NCI-H146 (cell line): ENCODE measurements around the gene NFYC.

Experiments
- DNase-seq: peaks from one replicate; lab custom pipeline; 2025; lab: John Stamatoyannopoulos, UW

Gene NFYC

DNA sequence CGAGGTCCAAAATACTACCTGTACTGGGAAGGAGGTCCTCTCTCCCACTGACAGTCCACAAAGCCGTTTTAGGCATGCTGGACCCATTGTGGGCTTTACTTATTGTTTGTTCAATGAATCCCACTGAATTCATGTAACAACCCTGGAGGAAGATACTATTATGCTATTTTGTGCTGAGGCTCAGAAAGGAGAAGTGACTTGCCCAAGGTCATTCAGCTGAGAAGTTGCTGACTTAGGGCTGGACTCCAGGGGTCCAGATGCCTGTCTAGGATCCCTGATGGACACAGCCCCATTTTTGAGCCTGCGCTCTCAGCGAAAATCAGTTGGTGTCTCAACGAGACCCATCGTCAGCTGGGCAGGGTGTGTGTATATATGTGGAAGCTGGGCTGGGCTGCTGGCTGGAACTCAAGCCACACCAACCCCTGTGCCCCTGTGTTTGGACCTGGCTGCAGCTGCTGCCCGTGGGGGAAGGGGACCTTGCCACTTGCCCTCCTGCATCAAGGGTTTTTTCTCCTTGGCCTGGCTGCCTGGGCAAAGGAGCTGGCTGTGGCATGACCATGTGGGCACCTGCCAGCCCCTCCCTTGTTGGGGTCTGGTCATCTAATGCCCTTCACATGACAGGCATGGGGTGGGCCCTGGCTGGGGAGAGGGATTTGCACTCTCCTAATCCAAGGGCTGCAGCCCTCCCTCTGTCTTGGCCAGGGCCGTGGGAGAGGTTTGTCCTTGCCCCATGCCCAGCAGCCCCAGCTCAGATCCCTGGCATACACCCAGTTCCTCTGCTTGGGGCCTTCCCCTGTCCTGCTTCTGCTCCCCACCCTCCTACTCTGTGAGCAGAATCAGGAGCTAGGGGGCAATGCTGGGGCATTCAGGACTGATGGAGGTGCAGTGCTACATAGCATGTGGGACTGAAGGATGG lies 107.1 kb downstream of the NFYC start:
- no peak for DNase-seq

DNA sequence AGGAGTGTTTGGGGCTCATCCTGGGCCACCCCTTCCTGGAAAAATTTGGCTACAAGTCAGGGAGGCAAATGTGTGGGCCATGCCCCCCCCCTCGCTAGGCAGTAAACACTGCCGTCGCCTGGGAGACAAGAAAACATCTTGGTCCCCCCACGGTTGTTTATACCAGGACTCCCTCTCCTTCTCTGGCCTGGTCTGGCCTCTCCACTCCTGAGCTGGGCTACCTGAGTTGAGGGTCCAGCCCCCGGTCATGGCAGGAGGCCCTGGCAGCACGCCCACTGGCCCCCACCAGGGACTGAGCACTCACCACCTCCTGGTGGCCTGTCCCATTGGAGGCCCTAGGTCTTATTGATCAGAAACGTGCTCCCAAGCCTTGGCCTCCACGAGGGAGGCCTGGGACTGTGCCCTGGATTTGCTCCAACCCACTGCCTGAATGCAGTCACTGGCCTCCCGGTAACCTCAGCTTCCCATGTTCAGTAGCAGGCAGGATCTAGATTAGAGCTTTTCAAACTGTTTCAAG lies 107.9 kb downstream of the NFYC start:
- no peak for DNase-seq

DNA sequence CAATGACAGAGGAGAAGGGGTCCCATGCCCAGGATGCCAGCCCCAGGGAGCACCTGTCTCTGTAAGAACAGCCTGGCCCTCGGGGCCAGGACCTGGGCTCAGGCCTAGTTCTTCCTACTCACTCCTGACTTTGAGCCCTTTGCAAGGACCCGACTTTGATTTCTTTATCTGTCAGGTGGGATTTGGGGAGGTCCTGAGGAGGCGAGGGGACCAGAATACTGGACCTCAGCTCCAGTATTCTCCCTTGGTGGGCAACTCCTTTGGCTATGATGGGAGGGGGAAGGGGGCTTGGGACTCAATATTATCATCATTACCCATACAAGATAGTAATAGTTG lies 110.2 kb downstream of the NFYC start:
- no peak for DNase-seq

DNA sequence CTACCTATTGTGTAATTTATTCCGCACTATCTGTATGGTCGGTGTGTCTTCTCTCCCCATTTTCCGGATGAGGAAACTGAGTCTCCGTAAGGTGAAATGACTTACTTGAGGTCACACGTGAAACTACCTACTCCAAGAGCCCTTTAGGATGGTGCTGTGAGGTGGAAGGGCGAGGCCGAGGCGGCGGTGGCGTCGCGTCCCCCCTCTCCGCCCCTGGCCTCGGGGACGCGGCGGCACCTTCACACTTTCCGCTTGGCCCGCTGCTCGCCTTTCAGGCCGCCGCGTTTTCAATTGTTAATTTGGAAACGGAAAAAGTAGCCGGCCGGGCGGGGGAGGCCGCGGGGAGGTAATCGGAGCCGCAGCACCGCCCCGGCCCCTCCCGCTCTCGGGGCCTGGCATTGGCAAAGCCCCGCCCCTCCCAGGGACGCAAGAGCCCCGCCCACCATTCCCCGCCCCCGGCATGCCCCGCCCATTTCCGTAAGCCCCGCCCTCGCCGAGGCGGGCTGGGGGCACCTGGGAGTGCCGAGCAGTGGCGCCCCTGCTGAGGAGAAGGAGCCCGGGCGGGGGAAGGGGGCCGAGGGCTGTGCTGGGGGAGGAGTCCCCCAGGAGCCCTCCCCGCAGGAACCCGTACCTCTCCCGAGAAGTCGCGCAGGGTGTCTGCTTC lies 110.7 kb downstream of the NFYC start:
- peak; percentile 79 for DNase-seq

DNA sequence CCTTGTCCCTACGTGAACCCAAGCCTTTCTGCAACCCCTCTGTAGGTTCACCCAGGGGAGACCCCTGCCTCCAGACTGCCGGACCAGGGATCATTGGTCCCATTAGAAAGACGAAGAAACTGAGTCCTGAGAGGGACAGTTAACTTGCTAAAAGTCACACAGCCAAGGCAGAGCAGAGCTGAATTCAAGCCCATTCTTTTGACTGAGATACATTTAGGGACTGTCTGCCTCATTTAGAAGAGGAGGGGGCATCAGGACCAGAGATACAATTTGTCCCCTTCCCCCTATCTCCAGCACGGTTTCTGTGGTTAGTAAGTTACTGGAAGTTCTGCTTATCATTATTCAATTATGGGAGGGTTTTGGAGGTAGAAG lies 111.2 kb downstream of the NFYC start:
- no peak for DNase-seq

DNA sequence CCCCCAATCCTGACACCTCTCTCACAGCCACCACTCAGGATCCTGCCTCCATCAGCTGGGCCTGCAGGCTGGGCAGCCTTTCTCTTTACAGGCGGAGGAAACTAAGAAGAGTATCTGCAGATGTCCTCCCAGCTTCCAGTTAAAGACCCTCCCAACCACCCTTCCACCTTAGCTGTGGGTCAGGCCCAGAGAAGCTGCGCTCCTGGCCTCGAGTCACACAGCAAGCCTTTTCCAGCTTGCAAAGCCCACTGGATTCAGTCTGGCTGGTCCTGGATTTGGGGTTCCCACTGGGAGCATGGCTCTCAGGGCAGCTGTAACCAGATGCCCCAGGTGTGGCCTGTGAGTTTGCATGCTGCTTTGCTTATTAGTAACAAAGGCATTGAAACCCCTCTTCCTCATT lies 111.9 kb downstream of the NFYC start:
- DNase-seq: no peak

DNA sequence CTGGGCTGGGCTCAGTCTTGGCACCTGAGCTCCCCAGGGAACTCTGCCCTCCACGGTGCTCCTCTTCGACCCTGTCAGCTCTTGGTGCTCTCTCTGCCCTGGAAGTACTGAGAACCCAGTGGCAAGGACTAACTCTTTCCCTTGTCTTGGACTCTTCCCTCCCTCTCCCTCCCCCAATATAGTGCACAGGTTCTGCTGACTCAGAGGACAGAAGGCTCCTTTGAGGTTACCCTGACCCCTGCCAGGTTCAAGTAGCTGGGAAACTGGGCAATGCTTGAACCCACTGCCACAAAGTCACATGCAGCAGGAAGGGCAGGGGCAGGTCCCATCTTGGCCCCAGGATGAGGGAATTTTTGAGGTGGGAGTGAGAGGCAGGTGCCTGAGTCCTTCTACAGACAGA lies 112.4 kb downstream of the NFYC start:
- DNase-seq: no peak

DNA sequence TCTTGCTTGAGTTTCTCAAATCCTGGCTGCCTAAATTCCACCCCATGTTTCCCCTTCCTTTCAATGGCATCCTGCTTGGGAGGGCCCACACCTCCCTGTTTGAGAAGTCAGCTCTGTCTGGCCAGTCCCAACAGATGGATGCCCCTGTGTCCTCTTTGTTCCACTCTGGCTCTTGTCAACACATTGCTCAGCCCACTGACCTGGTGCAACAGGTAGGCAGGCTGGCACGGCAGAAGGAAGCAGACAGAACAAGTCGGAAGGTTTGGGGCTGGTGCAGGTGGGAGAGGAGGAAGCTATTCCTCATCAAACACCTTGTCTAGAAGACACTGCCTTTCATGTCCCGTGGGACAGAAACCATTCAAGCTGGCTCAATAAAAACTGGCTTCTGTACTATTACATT lies 114.7 kb downstream of the NFYC start:
- no peak for DNase-seq

DNA sequence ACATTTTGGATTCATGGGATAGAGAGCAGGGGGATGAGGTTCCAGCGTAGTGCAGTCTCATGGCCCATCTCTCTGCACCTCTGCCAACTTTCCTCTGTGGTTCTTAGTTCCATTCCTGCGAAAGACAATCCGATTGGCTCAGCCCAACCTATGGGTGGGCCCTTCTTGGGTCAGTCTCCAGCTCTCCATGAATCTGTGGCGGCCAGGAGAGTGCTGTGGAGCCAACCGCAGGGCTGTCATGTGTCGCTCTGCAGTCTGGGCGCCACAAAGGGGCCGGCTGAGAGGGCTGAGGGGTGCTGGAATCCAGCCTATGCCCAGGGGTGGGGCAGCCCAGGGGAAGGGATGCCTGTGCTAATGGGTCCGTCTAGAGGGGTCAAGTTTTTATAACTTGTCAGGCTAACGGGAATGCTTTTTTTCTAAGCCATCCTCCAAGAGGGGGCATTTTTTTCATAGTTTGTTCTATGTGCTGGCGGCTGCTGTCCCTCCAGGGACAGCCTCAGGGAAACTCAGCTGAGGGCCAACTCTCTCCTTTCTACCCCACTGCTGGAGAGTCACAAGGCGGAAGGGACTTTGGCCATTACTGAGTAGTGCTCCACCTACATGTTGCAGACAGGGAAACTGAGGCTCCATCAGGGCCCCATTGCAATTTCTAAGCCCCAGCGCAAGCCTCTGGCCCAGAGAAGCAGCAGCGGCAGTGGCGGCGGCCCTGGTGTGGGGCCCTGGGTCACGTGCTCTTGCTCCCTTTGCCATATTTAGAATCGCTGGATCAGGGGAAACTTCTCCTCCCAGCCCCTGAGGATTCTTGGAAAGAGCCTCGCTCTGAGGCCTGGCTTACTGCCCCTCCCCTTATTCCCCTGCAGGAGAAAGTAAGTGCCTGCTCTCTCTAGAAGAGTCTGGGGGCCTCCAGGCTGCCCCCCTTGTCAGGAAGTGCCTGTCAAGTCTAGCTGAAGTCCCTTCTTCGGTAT lies 115.5 kb downstream of the NFYC start:
- DNase-seq: no peak

DNA sequence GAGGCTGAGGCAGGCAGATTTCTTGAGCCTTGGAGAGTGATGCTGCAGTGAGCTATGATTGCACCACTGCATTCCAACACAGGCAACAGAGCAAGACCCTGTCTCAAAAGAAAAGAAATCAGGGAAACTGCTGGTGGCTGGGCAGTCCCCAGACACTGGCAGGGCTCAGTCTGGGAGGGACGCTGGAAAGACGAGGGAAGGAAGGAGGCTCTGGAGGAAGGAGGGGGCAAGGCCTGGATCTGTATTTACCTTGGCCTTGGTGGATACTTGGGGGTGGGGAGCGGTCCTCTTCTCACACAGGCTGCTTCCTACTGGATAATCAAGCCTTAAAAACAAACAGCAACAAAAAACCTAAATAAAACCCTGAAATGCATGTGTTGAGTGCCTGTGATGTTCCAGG lies 116.5 kb downstream of the NFYC start:
- DNase-seq: no peak

DNA sequence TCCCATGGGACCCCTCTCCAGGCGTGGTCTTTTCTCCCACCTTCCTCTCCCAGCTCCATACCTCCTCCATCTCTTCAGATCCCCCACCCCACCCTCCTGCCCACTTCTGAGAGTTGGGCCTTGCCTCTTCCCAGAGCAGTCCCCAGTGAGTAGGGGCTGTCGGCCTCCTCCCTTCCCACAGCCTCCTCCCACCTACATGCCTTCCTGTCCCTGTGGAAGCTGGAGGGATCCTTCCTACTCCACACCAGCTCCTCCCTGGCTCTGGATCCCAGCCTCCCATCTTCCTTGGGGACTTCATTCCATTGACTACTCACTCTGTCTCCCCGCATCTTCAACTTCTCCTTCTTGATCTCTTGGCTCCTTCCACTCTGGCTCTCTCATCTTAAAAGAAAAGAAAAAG lies 116.9 kb downstream of the NFYC start:
- DNase-seq: no peak

DNA sequence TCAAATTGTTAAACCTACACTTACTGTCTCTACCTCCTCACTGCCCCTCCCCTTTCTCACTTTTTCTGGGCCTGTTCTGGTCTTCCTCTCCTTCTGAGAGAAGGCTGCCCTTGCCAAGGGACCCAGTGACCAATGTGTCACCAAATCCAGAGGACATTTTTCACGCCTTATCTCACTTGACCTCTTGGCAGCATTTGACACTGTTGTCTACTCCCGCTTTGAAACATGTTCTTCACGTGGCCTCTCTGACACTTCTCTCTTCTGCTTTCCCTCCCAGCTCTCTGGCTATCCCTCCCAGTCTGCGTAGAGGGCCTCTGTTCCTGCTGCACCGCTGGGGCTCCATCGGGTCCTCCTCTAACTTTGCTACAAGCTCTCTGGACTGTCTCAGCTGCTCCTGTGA lies 117.4 kb downstream of the NFYC start:
- DNase-seq: no peak

DNA sequence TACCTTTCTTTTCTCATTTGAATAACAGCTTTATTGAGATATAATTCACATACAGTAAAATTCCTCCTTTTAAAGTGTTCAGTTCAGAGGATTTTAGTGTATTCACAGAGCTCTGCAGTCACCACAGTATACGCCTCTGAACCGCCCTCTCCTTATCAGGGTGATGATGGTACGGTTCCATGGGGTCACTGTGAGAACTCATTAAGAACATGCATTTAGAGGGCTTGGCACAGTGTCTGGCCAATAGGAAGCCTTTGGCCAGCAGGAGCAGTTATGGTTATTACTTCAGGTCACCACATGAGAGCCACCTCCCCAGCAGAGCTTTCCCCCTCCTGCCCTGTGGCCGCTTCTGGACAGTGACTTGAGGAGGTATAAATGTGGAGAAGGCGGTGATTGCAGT lies 119.4 kb downstream of the NFYC start:
- DNase-seq: no peak

DNA sequence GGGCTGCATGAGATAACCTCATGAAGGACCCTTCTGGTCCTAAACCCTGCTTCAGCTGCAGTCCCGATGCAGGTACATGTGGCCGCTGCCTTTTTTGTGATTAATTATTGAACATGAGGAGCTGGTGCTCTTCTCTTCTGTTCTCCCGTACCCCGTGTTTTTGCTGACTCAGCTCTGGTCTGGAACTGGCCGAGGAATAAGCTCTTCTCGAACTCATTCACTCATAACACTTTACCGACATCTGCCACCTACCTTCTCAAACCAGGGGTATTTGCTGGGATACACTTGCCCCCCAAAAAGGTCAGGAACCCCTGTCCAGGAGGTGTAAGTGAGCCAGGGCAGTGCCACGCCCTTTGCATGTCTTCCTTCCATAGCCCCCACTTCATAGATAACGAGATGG lies 123.9 kb downstream of the NFYC start:
- no peak for DNase-seq

DNA sequence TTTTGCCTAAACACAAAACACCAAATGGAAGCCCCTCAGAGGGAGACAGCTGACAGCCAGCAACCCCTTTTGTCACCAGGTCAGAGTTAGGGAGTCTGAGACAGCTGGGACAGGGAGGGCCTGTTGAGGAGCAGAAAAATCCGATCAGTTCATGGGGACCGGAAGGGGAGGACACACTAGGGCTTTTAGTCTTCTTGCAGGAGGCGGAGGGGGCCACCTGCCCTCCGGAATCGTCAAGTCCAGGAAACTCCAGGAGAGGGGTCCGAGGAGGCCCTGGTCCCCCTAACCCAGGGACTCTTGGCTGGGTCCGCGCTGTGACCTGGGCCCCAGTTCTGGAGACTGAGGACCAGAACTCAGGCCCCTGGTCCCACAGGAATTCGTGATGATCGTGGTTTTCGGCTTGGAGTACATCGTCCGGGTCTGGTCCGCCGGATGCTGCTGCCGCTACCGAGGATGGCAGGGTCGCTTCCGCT lies 126.3 kb downstream of the NFYC start:
- no peak for DNase-seq

DNA sequence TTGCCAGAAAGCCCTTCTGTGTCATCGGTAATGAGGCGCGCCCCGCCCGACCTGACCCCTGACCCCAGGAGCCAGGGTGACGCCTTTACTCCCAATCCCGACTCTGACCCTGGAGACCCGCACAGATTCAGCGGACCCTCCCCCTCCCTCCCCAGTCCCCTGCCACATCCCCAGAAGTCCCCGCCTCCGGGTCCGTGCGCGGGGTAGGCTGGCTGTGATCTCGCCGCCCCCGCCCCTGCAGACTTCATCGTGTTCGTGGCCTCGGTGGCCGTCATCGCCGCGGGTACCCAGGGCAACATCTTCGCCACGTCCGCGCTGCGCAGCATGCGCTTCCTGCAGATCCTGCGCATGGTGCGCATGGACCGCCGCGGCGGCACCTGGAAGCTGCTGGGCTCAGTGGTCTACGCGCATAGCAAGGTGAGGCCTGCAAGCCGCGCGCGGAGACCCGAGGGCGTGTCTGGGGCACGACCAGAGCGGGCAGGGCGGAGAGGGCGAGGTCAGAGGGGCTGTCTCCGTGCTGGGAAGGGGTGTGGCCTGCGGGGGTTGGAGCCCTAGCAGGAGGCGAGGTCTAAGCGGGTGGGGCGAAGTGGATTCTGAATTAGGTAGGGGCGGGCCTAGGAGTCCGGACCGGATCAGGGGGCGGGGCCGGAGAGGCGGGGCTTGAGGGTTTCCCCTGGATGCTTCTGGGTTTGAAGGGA lies 126.9 kb downstream of the NFYC start:
- peak; percentile 74 for DNase-seq

DNA sequence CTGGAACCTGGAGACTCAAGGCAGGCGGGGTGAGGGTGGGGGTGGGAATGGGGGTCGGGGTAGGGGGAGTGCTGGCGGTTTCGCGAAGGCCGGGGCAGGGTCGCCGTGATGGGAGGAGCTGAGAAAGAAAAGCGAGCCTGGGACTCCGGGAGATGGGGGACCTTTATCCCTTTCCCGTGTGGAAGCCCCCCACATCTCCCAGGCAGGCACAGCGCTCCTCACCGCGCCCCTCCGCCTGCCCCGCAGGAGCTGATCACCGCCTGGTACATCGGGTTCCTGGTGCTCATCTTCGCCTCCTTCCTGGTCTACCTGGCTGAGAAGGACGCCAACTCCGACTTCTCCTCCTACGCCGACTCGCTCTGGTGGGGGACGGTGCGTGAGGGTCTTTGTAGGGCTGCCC lies 127.6 kb downstream of the NFYC start:
- DNase-seq: no peak

DNA sequence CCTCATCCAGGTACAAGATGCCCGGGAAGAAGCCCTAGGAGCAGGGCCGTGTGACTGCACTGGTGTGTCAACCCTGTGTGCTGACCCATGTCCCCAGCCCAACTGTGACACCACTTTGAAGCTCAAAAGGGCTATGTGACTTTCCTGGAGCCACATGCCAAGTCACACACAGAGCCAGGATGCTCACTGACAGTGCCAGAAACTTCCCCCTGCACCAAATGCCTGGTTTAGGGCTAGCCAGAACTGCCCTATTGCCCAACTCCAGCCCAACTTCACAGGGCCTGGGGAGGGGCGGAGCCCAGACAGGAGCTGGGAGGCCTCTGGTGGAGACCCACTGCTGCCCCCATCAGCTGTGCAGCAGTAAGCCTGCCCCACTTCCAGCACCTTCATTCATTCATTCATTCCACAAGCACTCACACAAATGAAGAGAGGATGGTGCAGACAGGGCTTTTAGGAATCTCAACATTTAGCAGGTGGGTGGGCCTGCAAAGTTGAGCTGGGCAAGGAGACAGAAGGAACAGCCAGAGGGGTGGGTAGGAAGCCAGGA lies 128.8 kb downstream of the NFYC start:
- DNase-seq: no peak
